HepG2 (cell line): Measurements from ENCODE around the gene ELMOD3. TPM values are rescaled to one million over a fixed set of nuclear protein-coding genes. Genes with fewer than 3 reads are reported as not detected.

Source experiments
- ATAC-seq: fragments of 200-7000 bp; cut with Tn5 transposase; 3 replicates; pipeline ENCODE4 v1.9.1; 2020; ENCODE audit warnings: mild to moderate bottlenecking, moderate library complexity
- BruUV-seq: library from RNA; stranded (reverse); fragments of 400-500 nt; replicated peaks from 2 replicates; lab custom pipeline; 2021; lab: Mats Ljungman, UMichigan
- CTCF ChIA-PET: fragments of 300-600 bp; formaldehyde crosslinking; extraction: SDS; loops from one replicate; lab custom pipeline; 2021; ENCODE audit warnings: low total read pairs, inconsistent platforms, low intra/inter-chr PET ratio; lab: Yijun Ruan, JAX
- POLR2A ChIA-PET: fragments of 350-600 bp; sonication (Branson Sonifier 250); formaldehyde crosslinking; loops from one replicate; lab custom pipeline; 2020; ENCODE audit warnings: antibody characterized with exemption, inconsistent platforms; lab: Yijun Ruan, JAX
- DNase-seq: peaks from one replicate; pipeline ENCODE4 v3.0.0-alpha.2; 2015; ENCODE audit warnings: low spot score
- FAIRE-seq: peaks from 3 replicates; lab custom pipeline; 2011; peaks lifted over from hg19 to GRCh38; lab: Jason Lieb, UNC
- H2AFZ ChIP-seq: one replicate; pipeline ENCODE4 v1.6.1; 2011; ENCODE audit warnings: low read length, inconsistent platforms
- H3K27ac ChIP-seq: fragments of 300-600 bp; 3 replicates; pipeline ENCODE4 v1.8.0; 2011; ENCODE audit warnings: mixed run types, mild to moderate bottlenecking, mixed read lengths, low read length, inconsistent platforms; ENCODE audit not compliant: insufficient read depth; ENCODE audit errors: extremely low read length
- H3K27me3 ChIP-seq, 2 experiments: fragments of 200-600 bp in 1 of 2; 2 replicates in 1 of 2; 3 replicates in 1 of 2; pipeline versions ENCODE4 v1.6.0 to v1.8.0; 2011; ENCODE audit warnings: low read length in 2 of 2, mild to moderate bottlenecking in 2 of 2, moderate library complexity in 2 of 2, inconsistent platforms in 1 of 2; ENCODE audit not compliant: insufficient read depth in 2 of 2, control insufficient read depth in 1 of 2
- H3K36me3 ChIP-seq, 2 experiments: fragments of 200-600 bp in 1 of 2; replicated peaks in 1 of 2; 2 replicates in 1 of 2; 3 replicates in 1 of 2; pipeline versions ENCODE4 v1.5.1 to v1.8.0; 2011; ENCODE audit warnings: low read length in 2 of 2, inconsistent platforms in 1 of 2; ENCODE audit not compliant: insufficient read depth in 2 of 2, control insufficient read depth in 1 of 2
- H3K4me1 ChIP-seq: 2 replicates; pipeline ENCODE4 v1.5.1; 2012; ENCODE audit warnings: low read length, inconsistent platforms; ENCODE audit not compliant: insufficient read depth
- H3K4me2 ChIP-seq: 2 replicates; pipeline ENCODE4 v1.6.0; 2011; ENCODE audit warnings: low read depth, low read length, inconsistent platforms
- H3K4me3 ChIP-seq, 3 experiments: fragments of 200-600 bp in 1 of 3; sonication (generic), shearing (Covaris generic) in 1 of 3; replicated peaks in 1 of 3; 2 replicates each; pipeline ENCODE4 v1.5.1; 2011 to 2016; ENCODE audit warnings: low read length in 3 of 3, inconsistent platforms in 2 of 3, low read depth in 2 of 3, mild to moderate bottlenecking in 2 of 3, control low read depth in 1 of 3, mixed read lengths in 1 of 3; ENCODE audit not compliant: insufficient read depth in 1 of 3
- H3K79me2 ChIP-seq: one replicate; pipeline ENCODE4 v1.6.1; 2011; ENCODE audit warnings: low read length, inconsistent platforms; ENCODE audit not compliant: insufficient read depth
- H3K9ac ChIP-seq: 2 replicates; pipeline ENCODE4 v1.6.0; 2011; ENCODE audit warnings: mild to moderate bottlenecking, low read depth, low read length, inconsistent platforms; ENCODE audit not compliant: insufficient read depth
- H3K9me3 ChIP-seq: 2 replicates; pipeline ENCODE4 v1.5.1; 2012; ENCODE audit warnings: mild to moderate bottlenecking, low read length
- H4K20me1 ChIP-seq: 2 replicates; pipeline ENCODE4 v1.6.0; 2011; ENCODE audit warnings: inconsistent platforms, mild to moderate bottlenecking, low read length, moderate library complexity; ENCODE audit not compliant: insufficient read depth
- AGO1 ChIP-seq: fragments of 200-400 bp; formaldehyde crosslinking; IDR thresholded peaks from 2 replicates; pipeline ENCODE4 v1.6.1; 2017; ENCODE audit warnings: mild to moderate bottlenecking, low read depth, low read length, moderate library complexity; ENCODE audit not compliant: poor library complexity, severe bottlenecking
- CCDC6 ChIP-seq: sonication (generic); formaldehyde crosslinking; IDR thresholded peaks from 2 replicates; pipeline ENCODE4 v1.8.1; 2022; ENCODE audit warnings: mild to moderate bottlenecking, missing genetic modification reagents, moderate library complexity
- MATR3 ChIP-seq: sonication (generic); formaldehyde crosslinking; IDR thresholded peaks from 2 replicates; pipeline ENCODE4 v1.4.0; 2020; ENCODE audit warnings: missing genetic modification reagents
- MIER3 ChIP-seq: IDR thresholded peaks from 2 replicates; pipeline ENCODE4 v1.6.1; 2016; ENCODE audit warnings: missing compliant biosample characterization, borderline replicate concordance
- NBN ChIP-seq: fragments of 450-650 bp; conservative IDR thresholded peaks from 2 replicates; pipeline ENCODE4 v1.6.1; 2017
- WIZ ChIP-seq: sonication (generic); formaldehyde crosslinking; IDR thresholded peaks from 2 replicates; pipeline ENCODE4 v1.5.1; 2020; ENCODE audit warnings: mild to moderate bottlenecking, missing genetic modification reagents
- YEATS2 ChIP-seq: sonication (generic); formaldehyde crosslinking; IDR thresholded peaks from 2 replicates; pipeline ENCODE4 v1.4.0; 2020; ENCODE audit warnings: missing genetic modification reagents, borderline replicate concordance
- ZNF160 ChIP-seq: sonication (generic); formaldehyde crosslinking; IDR thresholded peaks from 2 replicates; pipeline ENCODE4 v1.8.0; 2022; ENCODE audit warnings: mild to moderate bottlenecking, inconsistent platforms, missing genetic modification reagents
- ZNF33A ChIP-seq: sonication (generic); formaldehyde crosslinking; IDR thresholded peaks from 2 replicates; pipeline ENCODE4 v1.5.1; 2020; ENCODE audit warnings: missing genetic modification reagents, mild to moderate bottlenecking, moderate library complexity, borderline replicate concordance
- WGBS: methylation state at CpG from one replicate; pipeline ENCODE4 v1.1.6; 2017; ENCODE audit warnings: low lambda C conversion rate; 5-methylcytosine and 5-hydroxymethylcytosine counted together
- in situ Hi-C: cut with HindIII; loops from 2 replicates; pipeline ENCODE4 v1.10.0; 2017; ENCODE audit warnings: low pct_unique_long_range_greater_than_20kb; ENCODE audit not compliant: extremely low pct_ligation_motif_present
- intact Hi-C: fragments of 100-400 bp; cut with micrococcal nuclease; formaldehyde crosslinking; loops from one replicate; pipeline ENCODE4 v1.10.0; 2022; ENCODE audit not compliant: unreplicated experiment
- polyA plus RNA-seq, 8 experiments: library from polyadenylated mRNA; depleted of rRNA in 3 of 8; stranded (reverse) in 7 of 8; unstranded in 1 of 8; fragments of >200 nt; fragmentation: Illumina TruSeq in 4 of 8; extraction: Trizol in 4 of 8; gene quantifications; 2 replicates each; pipeline versions ENCODE4 v1.2.1 to v1.2.3, GENCODE V29; 2011 to 2016; ENCODE audit warnings: low read depth in 4 of 8, missing spikeins in 1 of 8, mixed read lengths in 1 of 8; ENCODE audit not compliant: insufficient read depth in 1 of 8
- total RNA-seq, 5 experiments: library from RNA; depleted of rRNA; stranded (reverse); fragments of >200 nt; fragmentation: Illumina TruSeq; extraction: Trizol; gene quantifications; 2 replicates each; pipeline ENCODE4 v1.2.3, GENCODE V29; 2016; ENCODE audit warnings: low read depth in 1 of 5
- TF ChIP-seq, protein P1 (sequence below): sonication (generic); formaldehyde crosslinking; IDR thresholded peaks from 2 replicates; pipeline ENCODE4 v1.8.0; 2022; ENCODE audit warnings: missing genetic modification reagents, mild to moderate bottlenecking, inconsistent platforms, borderline replicate concordance
- TF ChIP-seq, protein P2 (sequence below): sonication (generic); formaldehyde crosslinking; IDR thresholded peaks from 2 replicates; pipeline ENCODE4 v1.5.0; 2020; ENCODE audit warnings: mild to moderate bottlenecking, missing genetic modification reagents
- TF ChIP-seq, protein P3 (sequence below): sonication (generic); formaldehyde crosslinking; IDR thresholded peaks from 2 replicates; pipeline ENCODE4 v1.4.0; 2020; ENCODE audit warnings: mild to moderate bottlenecking, missing genetic modification reagents
- TF ChIP-seq, protein P4 (sequence below): sonication (generic); formaldehyde crosslinking; IDR thresholded peaks from 2 replicates; pipeline ENCODE4 v1.4.0; 2020; ENCODE audit warnings: missing genetic modification reagents

Gene ELMOD3
- total and polyA plus RNA-seq, 2 of the 13 experiments (the other 11 are each of a cell fraction or from before 2014, with no cell fraction given), result 13.3 to 19.5 TPM

DNA sequence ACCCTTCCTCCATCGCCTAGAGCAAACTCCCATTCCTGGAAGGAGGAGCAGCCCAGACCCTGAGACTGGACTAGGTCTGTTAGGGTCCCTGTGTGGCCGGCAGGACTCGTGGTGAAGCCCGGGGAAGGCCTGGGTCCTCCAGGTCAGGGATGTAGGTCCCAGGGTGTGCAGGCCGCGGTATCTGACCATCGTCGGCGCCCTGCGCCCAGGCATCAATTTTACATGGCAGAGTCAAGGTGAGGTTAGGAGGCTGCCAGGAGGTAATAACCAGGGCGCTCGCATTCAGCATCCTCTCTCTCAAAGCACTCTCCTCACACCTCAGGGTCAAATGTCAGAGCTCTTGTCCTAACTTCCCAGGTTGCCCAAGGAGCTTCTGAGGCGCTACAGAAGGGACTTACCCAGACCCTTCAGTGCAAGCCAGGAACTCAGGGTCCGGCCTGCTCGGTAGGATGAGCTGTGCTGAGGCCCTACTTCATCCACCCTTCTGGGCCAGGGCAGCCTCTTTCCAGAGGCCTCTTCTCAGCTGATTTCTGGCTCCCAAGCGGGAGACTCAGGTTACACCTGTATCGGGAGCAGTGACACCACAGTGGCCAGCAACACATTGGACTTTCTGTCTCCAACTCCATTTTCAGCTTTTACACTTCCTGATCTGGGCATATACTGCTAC lies 64.6 kb downstream of the ELMOD3 start (continued):
- TF ChIP-seq, protein P1, sequence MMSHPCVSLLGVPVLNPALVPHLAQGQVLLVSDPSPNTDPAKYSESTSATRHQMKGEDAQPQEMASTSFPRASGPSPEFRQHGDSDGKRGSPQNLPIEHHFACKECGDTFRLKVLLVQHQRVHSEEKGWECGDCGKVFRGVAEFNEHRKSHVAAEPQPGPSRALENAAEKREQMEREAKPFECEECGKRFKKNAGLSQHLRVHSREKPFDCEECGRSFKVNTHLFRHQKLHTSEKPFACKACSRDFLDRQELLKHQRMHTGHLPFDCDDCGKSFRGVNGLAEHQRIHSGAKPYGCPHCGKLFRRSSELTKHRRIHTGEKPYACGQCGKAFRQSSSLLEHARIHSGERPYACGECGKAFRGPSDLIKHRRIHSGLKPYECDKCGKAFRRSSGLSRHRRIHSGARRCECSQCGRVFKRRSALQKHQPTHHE, result no peak
- no peak for TF ChIP-seq NBN
- TF ChIP-seq, protein P2, sequence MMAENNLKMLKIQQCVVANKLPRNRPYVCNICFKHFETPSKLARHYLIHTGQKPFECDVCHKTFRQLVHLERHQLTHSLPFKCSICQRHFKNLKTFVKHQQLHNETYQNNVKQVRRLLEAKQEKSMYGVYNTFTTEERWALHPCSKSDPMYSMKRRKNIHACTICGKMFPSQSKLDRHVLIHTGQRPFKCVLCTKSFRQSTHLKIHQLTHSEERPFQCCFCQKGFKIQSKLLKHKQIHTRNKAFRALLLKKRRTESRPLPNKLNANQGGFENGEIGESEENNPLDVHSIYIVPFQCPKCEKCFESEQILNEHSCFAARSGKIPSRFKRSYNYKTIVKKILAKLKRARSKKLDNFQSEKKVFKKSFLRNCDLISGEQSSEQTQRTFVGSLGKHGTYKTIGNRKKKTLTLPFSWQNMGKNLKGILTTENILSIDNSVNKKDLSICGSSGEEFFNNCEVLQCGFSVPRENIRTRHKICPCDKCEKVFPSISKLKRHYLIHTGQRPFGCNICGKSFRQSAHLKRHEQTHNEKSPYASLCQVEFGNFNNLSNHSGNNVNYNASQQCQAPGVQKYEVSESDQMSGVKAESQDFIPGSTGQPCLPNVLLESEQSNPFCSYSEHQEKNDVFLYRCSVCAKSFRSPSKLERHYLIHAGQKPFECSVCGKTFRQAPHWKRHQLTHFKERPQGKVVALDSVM (CRISPR knock-in tag), result peak; percentile 59; the same call in 1 of the 2 replicates

DNA sequence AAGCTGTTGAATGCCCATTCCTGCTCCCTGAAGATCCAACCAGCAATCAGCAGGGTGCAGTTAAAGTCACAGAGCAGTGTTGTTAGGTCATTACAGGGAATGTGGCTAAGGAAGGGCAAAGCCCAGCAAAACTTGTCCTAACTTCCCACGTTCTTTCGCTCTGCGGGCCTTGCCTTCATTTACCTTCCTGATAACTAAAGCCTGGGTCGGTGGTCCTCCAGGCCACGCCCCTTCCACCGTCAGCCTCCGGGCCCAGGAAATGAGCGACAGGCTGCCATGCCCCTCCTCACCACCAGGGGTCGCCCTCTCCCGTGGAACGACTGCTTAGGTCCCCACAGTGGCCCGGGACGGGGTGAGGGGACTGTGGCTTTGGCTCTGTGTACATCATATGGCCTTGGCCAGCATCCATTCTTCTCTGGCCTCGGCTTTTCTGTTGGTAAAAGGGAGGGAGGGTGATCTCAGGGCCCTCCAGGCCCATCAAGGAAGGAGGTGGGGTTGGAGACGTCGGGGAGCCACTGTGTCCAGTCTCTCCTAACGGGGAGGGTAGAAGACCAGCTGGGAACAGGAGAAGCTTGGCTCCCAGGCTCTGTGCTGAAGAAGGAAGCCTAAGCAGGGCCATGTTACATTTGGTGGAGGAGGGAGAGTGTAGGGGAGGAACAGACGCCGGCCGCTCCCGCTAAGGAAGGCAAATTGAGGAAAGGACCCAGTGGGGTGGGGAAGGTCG lies 66.1 kb downstream of the ELMOD3 start:
- Histone ChIP-seq H3K4me1 (peaks cover 58% of the 10 kb centered on the region), H3K4me2 (peak overlapping the region; percentile 97), H2AFZ (peak overlapping the region; percentile 52), H3K4me3 (peak overlapping the region; percentile 41 to 97 (median 91)), H3K9ac (peak overlapping the region; percentile 92), H4K20me1 (no peaks in the 10 kb centered on the region), H3K27me3 (no peaks in the 10 kb centered on the region), H3K79me2 (peaks cover 4% of the 10 kb centered on the region), H3K36me3 (no peaks in the 10 kb centered on the region), H3K9me3 (no peaks in the 10 kb centered on the region), H3K27ac (peak overlapping the region; percentile 83)
- ATAC-seq (peak; percentile 66), DNase-seq (peak; percentile 90), FAIRE-seq (peak; percentile 75)
- intact Hi-C loops, result loop anchor here (1.0 to 5.0 kb wide), 9 partner anchors 29 to 192 kb away; partner anchors contain the start of genes C2orf68, ELMOD3, RETSAT and RNF181
- ChIA-PET CTCF (interaction anchor here (0.8 to 2.8 kb wide), 4 partner anchors 30 to 286 kb away, joined by 3 to 45 read pairs (median 14); partner anchors contain the start of gene MAT2A), POLR2A (interaction anchor here (0.6 to 5.7 kb wide), 39 partner anchors 8 to 211 kb away, joined by 3 to 363 read pairs (median 6); partner anchors contain the start of genes C2orf68, ELMOD3, GGCX and MAT2A)
- in situ Hi-C loops, result loop anchor here (5.0 kb wide), 2 partner anchors 47 to 132 kb away; no protein-coding TSS in a partner anchor
- WGBS, result under 1% methylated on average over 21 of the region's 22 CpGs
- BruUV-seq, result no TSS peak
- 0 out of 2 replicates have a peak, but pooled peaks have one; percentile 36 for TF ChIP-seq YEATS2 (CRISPR knock-in tag)
- TF ChIP-seq WIZ, result no peak
- no peak for TF ChIP-seq CCDC6 (CRISPR knock-in tag)
- TF ChIP-seq AGO1, result peak; percentile 76
- peak; percentile 85; the same call in 1 of the 2 replicates for TF ChIP-seq MIER3 (CRISPR knock-in tag)
- TF ChIP-seq MATR3 (CRISPR knock-in tag), result no peak
- no peak for TF ChIP-seq ZNF33A (CRISPR knock-in tag)
- no peak for TF ChIP-seq ZNF160 (CRISPR knock-in tag)
- TF ChIP-seq, protein P3, sequence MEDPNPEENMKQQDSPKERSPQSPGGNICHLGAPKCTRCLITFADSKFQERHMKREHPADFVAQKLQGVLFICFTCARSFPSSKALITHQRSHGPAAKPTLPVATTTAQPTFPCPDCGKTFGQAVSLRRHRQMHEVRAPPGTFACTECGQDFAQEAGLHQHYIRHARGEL (CRISPR knock-in tag), result 0 out of 2 replicates have a peak, but pooled peaks have one; percentile 45
- TF ChIP-seq, protein P4, sequence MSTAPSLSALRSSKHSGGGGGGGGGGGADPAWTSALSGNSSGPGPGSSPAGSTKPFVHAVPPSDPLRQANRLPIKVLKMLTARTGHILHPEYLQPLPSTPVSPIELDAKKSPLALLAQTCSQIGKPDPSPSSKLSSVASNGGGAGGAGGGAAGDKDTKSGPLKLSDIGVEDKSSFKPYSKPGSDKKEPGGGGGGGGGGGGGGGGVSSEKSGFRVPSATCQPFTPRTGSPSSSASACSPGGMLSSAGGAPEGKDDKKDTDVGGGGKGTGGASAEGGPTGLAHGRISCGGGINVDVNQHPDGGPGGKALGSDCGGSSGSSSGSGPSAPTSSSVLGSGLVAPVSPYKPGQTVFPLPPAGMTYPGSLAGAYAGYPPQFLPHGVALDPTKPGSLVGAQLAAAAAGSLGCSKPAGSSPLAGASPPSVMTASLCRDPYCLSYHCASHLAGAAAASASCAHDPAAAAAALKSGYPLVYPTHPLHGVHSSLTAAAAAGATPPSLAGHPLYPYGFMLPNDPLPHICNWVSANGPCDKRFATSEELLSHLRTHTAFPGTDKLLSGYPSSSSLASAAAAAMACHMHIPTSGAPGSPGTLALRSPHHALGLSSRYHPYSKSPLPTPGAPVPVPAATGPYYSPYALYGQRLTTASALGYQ (CRISPR knock-in tag), result no peak
